Chondrocyte (in vitro differentiated cells): Measurements from ENCODE around the gene SLC7A1. TPM values are rescaled to one million over a fixed set of nuclear protein-coding genes. Genes with fewer than 3 reads are reported as not detected.
A peak's percentile ranks its signal among the peaks of the same experiment; 100 is the strongest.

ENCODE experiments used
- DNase-seq: peaks from one replicate; pipeline ENCODE4 v3.0.0; 2021; ENCODE audit warnings: mixed read lengths, low spot score
- H3K27ac Mint-ChIP-seq: one replicate; pipeline ENCODE4 v1.8.0; 2021; ENCODE audit warnings: mild to moderate bottlenecking, moderate library complexity, mixed read lengths; ENCODE audit not compliant: unreplicated experiment
- H3K27me3 Mint-ChIP-seq: 2 replicates; pipeline ENCODE4 v1.8.0; 2021; ENCODE audit warnings: low read depth, mixed read lengths
- H3K36me3 Mint-ChIP-seq: 2 replicates; pipeline ENCODE4 v1.8.0; 2021; ENCODE audit warnings: low read depth, mixed read lengths
- H3K4me1 Mint-ChIP-seq: 2 replicates; pipeline ENCODE4 v1.8.0; 2021; ENCODE audit warnings: low read depth, mild to moderate bottlenecking, mixed read lengths
- H3K4me3 Mint-ChIP-seq: one replicate; pipeline ENCODE4 v1.8.0; 2021; ENCODE audit warnings: mild to moderate bottlenecking, moderate library complexity, mixed read lengths; ENCODE audit not compliant: unreplicated experiment
- H3K9me3 Mint-ChIP-seq: 2 replicates; pipeline ENCODE4 v1.8.0; 2021; ENCODE audit warnings: low read depth, mixed read lengths
- total RNA-seq: library from RNA; stranded (reverse); gene quantifications from 3 replicates; pipeline ENCODE4 v1.2.1, GENCODE V29; 2021
- TF ChIP-seq, protein P1 (sequence below): fragments of 200-600 bp; sonication (generic); IDR thresholded peaks from 2 replicates; pipeline ENCODE4 v1.5.0; 2021; ENCODE audit warnings: antibody characterized with exemption, mild to moderate bottlenecking, moderate library complexity

The SLC7A1 gene
- total RNA-seq, 1 donor from 2014 or later: 111 TPM

DNA sequence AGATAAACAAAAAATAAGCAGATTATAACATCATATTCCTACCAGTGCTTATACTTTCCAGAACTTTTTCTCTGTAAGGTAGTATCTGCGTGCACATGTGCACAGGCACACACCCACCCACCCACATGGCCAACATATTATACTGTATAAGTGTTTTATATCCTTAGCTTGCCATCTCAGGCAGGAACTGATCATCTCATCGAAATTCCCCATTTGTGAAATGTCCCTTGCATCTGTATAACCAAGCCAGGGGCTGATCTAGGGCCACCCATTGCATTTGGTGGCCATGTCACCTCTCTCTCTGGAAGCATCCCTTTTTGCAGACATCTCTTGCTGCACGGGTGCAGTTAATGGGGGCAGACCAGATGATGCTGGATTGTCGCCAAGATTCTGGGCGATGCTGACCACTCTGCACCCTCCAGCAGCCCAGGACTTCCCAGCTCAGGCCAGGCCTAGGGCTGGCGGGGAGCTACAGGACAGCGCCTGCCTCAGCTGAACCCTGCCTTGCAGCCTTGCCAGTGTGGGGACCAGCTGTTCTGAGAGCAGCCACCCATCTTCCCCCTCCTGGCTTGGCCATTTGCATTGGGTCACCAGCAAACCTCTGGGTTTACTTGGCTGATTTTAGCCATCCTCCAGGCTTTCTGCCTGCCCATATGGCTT is 95.9 kb downstream of the SLC7A1 start:
- TF ChIP-seq, protein P1, sequence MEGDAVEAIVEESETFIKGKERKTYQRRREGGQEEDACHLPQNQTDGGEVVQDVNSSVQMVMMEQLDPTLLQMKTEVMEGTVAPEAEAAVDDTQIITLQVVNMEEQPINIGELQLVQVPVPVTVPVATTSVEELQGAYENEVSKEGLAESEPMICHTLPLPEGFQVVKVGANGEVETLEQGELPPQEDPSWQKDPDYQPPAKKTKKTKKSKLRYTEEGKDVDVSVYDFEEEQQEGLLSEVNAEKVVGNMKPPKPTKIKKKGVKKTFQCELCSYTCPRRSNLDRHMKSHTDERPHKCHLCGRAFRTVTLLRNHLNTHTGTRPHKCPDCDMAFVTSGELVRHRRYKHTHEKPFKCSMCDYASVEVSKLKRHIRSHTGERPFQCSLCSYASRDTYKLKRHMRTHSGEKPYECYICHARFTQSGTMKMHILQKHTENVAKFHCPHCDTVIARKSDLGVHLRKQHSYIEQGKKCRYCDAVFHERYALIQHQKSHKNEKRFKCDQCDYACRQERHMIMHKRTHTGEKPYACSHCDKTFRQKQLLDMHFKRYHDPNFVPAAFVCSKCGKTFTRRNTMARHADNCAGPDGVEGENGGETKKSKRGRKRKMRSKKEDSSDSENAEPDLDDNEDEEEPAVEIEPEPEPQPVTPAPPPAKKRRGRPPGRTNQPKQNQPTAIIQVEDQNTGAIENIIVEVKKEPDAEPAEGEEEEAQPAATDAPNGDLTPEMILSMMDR: no peak
- no peak overlapping the region for H3K4me3 Mint-ChIP-seq
- H3K27me3 Mint-ChIP-seq: peaks cover 5% of the 10 kb centered on the region
- no peaks in the 10 kb centered on the region for H3K9me3 Mint-ChIP-seq
- H3K36me3 Mint-ChIP-seq: no peaks in the 10 kb centered on the region
- H3K4me1 Mint-ChIP-seq: peaks cover 34% of the 10 kb centered on the region
- DNase-seq: no peak
- H3K27ac Mint-ChIP-seq: no peak overlapping the region

- Mint-ChIP-seq H3K27ac (no peak overlapping the region), H3K9me3 (no peaks in the 10 kb centered on the region), H3K36me3 (no peaks in the 10 kb centered on the region), H3K4me3 (no peak overlapping the region), H3K4me1 (peaks cover 33% of the 10 kb centered on the region), H3K27me3 (peaks cover 6% of the 10 kb centered on the region)
- TF ChIP-seq, protein P1: no peak
- no peak for DNase-seq
Measured at GRCh38 chr13:29498426-29499040, 97.0 kb downstream of the SLC7A1 start.

DNA sequence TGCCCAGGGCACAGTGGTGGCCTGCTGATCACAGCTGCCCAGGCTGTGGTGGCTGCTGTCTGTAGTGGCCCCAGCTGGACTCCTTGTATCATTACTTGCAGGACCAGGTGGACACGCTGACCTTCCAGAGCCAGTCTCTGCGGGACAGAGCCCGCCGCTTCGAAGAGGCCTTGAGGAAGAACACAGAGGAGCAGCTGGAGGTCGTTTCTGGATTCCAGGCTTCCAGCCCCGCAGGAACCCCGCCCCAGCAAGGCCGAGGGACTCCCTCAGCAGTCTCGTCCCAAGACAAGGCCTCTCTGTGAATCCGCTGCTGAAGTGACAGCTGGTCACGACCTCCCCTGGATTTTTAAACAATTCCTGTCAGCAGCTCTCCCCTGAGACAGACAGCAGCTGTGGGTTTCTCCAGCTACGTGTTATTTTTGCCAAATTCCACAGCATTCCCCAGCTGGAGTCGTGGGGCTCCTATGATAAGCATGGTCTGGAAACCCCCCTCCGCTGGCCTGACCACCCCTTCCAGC is 98.3 kb downstream of the SLC7A1 start:
- Mint-ChIP-seq H3K4me1 (peaks cover 24% of the 10 kb centered on the region), H3K4me3 (peak overlapping the region; percentile 48), H3K36me3 (no peaks in the 10 kb centered on the region), H3K9me3 (no peaks in the 10 kb centered on the region), H3K27ac (peak overlapping the region; percentile 71), H3K27me3 (peaks cover 8% of the 10 kb centered on the region)
- TF ChIP-seq, protein P1: peak; percentile 18
- DNase-seq: no peak

DNA sequence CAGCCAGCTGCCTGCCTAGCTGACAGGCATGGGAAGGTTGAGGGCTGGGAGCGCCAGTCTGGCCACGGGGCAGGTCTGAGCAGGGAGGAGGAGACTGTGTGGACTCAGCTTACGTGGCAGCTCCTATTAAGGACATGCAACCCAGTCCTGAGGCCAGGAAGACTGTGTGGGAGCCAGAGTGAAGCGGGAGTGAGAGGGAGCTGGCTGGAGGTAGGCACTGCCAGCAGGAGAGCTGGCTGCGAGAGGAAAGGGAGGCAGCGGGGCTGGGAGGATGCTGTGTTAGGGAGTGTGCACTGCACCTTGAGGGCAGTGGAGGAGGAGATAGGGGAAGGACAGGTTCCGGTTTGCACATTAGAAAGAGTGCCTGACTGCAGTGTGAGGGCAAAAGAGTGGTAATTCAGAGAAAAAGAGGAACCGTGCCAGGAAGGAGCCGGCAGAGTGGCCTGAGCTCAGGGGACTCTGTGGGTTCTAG is 99.2 kb downstream of the SLC7A1 start:
- TF ChIP-seq, protein P1: no peak
- peaks cover 5% of the 10 kb centered on the region for H3K27me3 Mint-ChIP-seq
- peaks cover 24% of the 10 kb centered on the region for H3K4me1 Mint-ChIP-seq
- H3K27ac Mint-ChIP-seq: peak overlapping the region; percentile 71
- H3K36me3 Mint-ChIP-seq: no peaks in the 10 kb centered on the region
- DNase-seq: no peak
- peak overlapping the region; percentile 48 for H3K4me3 Mint-ChIP-seq
- H3K9me3 Mint-ChIP-seq: no peaks in the 10 kb centered on the region

- H3K4me1 Mint-ChIP-seq: peaks cover 24% of the 10 kb centered on the region
- TF ChIP-seq, protein P1: no peak
Measured at GRCh38 chr13:29494520-29494919, 101.0 kb downstream of the SLC7A1 start.

More at GRCh38 chr13:29494520-29494919, 101.0 kb downstream of the SLC7A1 start:
- peaks cover 5% of the 10 kb centered on the region for H3K27me3 Mint-ChIP-seq
- H3K36me3 Mint-ChIP-seq: no peaks in the 10 kb centered on the region
- no peak overlapping the region for H3K4me3 Mint-ChIP-seq
- no peaks in the 10 kb centered on the region for H3K9me3 Mint-ChIP-seq
- no peak for DNase-seq
- H3K27ac Mint-ChIP-seq: no peak overlapping the region
